Stimulated activated CD4-positive, alpha-beta T cell treated with anti-CD3 and anti-CD28 coated beads, Interleukin-1b, Interleukin-23, amount 100 ng/mL, for 4 hours (primary cell): ENCODE data around the gene KRT25.

Experiments
- DNase-seq, 2 donors: peaks; one replicate each; pipeline ENCODE4 v3.0.0-alpha.2; 2020; ENCODE audit warnings: low read depth in 2 of 2

Gene KRT25

DNA sequence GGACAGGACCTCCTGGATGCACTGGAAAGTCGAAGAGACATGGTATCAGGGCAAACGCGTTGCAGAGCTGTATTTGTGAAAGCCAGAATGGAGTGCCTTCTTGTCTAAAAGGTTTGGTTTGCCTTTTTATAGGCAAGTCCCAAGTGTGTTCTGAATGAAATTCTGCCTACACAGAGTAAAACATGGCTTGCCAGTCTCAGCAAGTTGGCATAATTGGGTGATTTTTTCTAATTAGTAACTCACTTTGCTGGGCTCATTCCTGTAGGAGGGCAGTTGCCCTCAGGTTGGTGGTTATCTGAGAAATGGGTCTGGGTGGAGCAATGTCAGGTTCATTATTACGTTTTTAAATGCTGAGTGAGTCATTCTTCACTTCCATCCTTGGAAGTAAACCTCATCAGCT lies at the start of gene KRT25:
Gene KRT25, minus strand, starts transcription at position 101 of the 400 bp plus-strand sequence. Its CDS starts 60 bp downstream, at position 41.
- DNase-seq, result no peak

- peak; percentile 65 to 66 for DNase-seq
These were observed 48.5 kb upstream of the KRT25 start for GRCh38 chr17:40803617-40804082.

GRCh38 chr17:40801157-40801556 lies 46.0 kb upstream of the KRT25 start:
- no peak for DNase-seq

GRCh38 chr17:40800381-40800780 lies 45.2 kb upstream of the KRT25 start:
- no peak for DNase-seq

GRCh38 chr17:40799859-40800258 lies 44.7 kb upstream of the KRT25 start, which contains the start of gene KRT28:
TSS of gene KRT28 (minus strand) at chr17:40799959. CDS start at chr17:40799893, 66 bp downstream.
- DNase-seq, result no peak

DNA sequence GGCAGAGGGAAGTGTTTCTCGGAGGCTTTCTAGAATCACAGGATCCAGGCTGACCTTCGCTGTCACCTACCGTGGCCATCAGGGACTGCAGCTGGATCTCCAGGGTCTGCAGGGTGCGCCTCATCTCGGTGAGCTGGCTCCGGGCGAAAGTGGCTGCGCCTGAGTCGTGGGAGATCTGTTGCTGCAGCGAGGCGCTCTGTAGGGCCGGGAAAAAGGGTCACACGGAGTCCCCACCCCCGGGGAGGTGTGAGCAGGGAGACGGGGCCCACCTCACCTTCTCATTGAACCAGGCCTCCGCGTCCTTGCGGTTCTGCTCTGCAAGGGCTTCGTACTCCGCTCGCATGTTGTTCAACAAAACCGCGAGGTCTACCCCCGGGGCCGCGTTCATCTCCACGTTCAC lies 41.7 kb upstream of the KRT25 start:
- DNase-seq, result no peak

DNA sequence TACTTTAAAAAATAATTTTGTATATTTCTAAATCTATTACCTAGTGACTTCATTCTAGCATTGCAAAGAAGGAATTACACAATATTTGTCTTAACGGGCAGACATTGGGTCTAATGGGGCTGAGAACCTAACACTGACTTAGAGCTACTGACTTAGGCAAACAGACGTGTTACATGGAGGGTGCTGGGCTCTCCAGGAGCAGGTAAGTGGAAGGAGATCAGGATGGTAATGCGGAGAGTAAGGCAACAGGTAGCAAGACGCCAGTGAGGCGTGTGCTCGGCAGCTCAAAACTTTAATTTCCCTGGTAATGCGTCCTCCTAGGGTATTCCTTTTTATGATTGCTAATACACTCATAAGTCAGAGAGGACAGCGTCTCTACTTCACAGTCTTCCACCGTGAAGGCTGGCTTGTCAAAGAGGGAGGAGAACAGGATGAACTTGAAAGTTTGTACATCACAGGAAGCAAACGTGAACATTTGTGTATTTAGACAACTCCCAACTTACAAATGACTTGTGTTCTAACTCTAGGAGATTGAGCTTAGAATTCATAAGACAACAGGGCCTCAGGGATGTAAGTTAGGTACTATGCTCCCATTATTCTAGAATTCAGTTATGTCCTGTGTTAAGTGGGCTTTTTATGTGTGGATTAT lies 40.0 kb upstream of the KRT25 start:
- DNase-seq, result no peak

DNA sequence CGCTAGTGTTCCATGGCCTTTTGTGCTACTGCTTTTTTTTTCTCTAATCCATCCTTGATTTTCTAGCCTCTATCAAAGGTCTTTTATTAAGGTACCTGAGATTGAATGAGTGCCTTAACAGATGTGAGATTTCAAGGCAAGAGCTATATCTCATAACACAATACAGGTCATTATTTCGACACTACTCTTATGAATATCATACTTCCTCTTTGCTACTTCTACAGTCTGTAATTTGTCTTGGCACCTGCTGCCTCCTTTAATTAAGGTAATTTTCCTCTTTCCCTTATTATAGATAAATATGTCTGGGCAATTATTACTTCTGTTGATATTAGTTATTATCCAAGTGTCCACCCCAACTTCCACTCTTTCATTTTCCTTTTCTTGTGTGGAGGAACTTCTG lies 39.3 kb upstream of the KRT25 start:
- DNase-seq, result no peak

DNA sequence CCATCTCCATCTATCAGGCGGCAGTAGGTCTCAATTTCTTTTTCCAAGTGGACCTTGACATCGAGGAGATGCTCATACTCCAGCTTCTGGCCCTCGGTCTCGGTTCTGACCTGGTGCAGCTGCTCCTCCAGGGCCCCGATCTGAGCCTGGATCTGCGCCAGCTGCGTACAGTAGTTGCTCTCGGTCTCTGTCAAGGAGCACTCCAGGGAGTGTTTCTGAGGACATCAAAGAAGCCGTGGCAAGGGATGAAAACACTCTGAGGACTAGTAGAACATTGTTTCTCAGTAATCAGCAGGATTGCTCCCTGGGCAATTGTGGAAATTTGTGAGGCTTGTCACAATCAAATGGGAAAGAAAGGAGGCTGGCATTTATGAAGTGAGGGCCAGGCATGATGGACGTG lies 38.7 kb upstream of the KRT25 start:
- no peak for DNase-seq

GRCh38 chr17:40791787-40792436 lies 36.8 kb upstream of the KRT25 start:
- DNase-seq, result no peak

GRCh38 chr17:40791111-40791510 lies 36.0 kb upstream of the KRT25 start:
- no peak for DNase-seq

DNA sequence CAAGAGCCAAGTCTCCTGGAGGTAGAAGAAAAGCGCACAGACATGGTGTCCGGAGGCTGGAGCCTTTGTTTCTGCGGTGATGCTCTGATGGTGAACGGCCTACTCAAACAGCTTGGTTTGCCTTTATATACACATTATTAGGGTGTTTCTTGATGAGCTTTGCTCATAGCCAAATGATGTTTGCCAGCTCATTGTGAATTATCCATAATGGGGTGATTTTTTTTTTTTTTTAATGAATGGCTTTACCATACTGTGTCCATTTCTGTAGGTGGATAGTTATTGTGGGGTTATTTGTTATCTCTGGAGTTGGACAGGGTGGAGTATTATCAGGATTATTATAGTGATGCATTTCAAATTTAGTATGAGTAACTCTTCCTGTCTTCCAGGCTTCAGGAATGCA lies 27.3 kb upstream of the KRT25 start, which contains the start of gene KRT27:
Gene KRT27, minus strand, starts transcription at position 101 of the 400 bp plus-strand sequence. Its CDS starts 57 bp downstream, at position 44.
- no peak for DNase-seq

GRCh38 chr17:40779181-40779909 lies 24.2 kb upstream of the KRT25 start:
- DNase-seq, result peak in 1 of 2 donors; percentile 7

DNA sequence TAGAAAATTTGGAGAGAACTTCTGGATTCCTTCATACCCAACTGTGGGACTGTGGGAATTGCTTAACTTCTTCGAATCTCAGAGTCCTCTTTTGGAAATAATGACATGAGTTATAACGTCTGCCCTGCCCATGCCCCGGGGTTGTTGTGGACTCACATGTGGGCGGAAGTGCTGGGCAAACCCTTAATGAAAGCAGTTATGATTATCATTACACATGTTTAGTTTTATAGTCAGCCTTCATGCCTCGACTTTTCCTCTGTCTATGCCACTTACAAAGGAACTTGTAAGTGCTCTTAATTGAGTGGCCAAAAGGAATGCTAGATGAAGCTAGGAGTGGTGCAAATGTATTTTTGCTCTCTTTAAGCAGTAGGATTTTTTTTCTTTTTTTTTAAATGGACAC lies 23.3 kb upstream of the KRT25 start:
- no peak for DNase-seq

- DNase-seq, result no peak
These were observed 22.8 kb upstream of the KRT25 start for GRCh38 chr17:40777971-40778370.

- no peak for DNase-seq
These were observed 22.3 kb upstream of the KRT25 start for GRCh38 chr17:40777459-40777858.

DNA sequence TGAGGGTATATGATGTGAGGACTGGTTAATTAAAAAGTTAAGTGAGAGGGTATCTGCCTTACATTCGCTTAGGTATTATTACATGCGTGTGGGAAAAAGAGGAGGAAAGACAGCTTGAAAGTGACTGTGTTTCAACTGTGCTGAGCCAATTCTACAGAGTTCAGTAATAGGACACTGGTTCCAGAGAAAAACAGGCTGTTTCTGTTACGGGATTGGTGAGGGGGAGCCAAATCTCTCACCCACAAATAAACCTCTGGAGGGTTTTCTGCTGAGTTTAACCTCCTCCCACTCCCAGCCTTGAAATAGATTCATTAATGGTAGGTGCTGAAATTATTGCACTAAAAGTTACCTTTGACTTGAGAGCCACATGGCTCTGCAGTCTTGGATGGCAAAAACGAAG lies 20.8 kb upstream of the KRT25 start:
- no peak for DNase-seq

DNA sequence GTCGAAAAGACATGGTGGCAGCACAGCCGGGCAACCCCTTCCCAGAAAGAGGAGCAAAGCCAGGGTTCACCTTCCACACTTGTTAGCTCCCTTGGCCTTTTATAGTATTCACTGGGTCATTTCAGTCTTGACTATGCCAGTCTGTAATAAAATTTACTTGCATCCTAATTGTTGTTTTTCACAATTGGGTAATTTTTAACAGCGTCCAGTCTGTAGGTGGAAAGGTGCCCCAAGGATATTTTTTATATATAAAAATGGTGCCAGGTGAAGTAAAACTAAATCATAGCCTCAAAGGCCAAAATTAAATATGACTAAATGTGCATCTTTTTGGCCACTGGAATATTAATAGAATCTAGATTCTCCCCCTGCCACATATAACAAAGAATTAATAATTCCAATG lies 17.0 kb upstream of the KRT25 start, which contains the start of gene KRT26:
Gene KRT26, minus strand, starts transcription at position 101 of the 400 bp plus-strand sequence. Its CDS starts 88 bp downstream, at position 13.
- no peak for DNase-seq

- no peak for DNase-seq
These were observed 10.5 kb upstream of the KRT25 start for GRCh38 chr17:40765657-40766056.

DNA sequence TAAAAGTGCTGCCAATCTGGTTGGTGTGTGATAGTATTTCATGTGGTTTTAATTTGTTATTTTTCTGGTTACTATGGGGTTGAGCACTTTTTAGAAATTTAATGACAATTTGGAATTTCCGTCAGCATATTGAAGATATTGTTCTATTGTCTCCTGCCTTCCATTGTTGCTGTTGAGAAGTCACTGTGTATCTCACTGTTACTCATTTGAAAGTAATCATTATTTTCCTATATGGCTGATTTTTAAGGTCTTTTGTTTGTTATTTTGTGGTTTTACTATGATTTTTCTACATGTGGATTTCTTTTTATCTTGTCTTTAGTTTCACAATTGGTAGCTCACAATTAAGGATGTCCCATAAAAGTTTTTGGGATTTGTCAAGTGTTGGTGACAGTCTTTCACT lies 8.6 kb upstream of the KRT25 start:
- no peak for DNase-seq

DNA sequence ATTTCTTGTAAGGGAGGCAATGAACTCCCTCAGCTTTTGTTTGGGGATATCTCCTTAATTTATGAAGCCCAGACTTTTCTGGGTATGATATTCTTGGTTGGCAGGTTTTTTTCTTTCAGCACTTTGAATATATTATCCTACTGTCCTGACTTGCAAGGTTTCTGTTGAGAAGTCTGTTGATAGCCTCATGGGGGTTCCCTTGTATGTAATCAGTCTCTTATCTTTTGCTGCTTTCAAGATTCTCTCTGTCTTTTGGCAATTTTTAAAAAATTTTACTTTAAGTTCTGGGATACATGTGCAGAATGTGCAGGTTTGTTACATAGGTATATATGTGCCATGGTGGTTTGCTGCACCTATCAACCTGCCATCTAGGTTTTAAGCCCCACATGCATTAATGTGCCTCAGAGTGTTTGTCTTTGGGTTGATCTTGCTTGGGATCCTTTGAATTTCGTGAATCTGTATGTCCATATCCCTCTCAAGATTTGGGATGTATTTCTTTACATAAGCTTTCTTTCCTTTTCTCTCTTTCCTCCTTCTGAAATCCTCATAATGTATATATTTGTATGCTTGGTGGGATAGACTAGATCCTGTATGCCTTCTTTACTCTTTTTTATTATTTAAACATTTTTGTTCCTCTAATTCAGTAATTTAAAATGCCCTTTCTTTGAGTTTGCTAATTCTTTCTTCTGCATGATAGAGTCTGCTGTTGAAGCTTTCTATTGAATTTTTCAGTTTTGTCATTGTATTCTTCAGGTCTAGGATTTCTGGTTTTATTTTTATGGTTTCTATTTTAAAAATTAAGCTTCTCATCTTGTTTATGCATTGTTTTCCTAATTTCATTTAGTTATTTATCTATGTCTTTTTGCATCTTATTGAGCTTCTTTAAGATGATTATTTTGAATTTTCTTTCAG lies 5.2 kb upstream of the KRT25 start:
- DNase-seq, result no peak
